Lower lobe of right lung (tissue), 2 donors: ENCODE results near the gene TSPAN5. TPM values are rescaled to one million over a fixed set of nuclear protein-coding genes. Genes with fewer than 3 reads are reported as not detected.

Source experiments
- ATAC-seq, 2 donors: fragments of 200-7000 bp; cut with Tn5 transposase; one replicate each; pipeline ENCODE4 v1.9.1; 2020 to 2022; ENCODE audit warnings: mild to moderate bottlenecking in 2 of 2, moderate library complexity in 2 of 2
- DNase-seq: peaks from one replicate; pipeline ENCODE4 v3.0.0-alpha.2; 2020
- H3K27ac ChIP-seq: fragments of 200-600 bp; one replicate; pipeline ENCODE4 v1.8.0; 2022
- H3K27me3 ChIP-seq: fragments of 200-600 bp; one replicate; pipeline ENCODE4 v1.8.0; 2022; ENCODE audit warnings: low read depth
- H3K36me3 ChIP-seq: fragments of 200-600 bp; one replicate; pipeline ENCODE4 v1.8.0; 2022; ENCODE audit warnings: mild to moderate bottlenecking
- H3K4me1 ChIP-seq: fragments of 200-600 bp; one replicate; pipeline ENCODE4 v1.8.0; 2022
- H3K4me3 ChIP-seq: fragments of 200-600 bp; one replicate; pipeline ENCODE4 v1.8.0; 2022; ENCODE audit warnings: mild to moderate bottlenecking
- H3K9me3 ChIP-seq: fragments of 200-600 bp; one replicate; pipeline ENCODE4 v1.8.0; 2022
- CTCF ChIP-seq: fragments of 200-600 bp; IDR thresholded peaks from one replicate; pipeline ENCODE4 v1.8.0; 2022; ENCODE audit warnings: antibody characterized with exemption, mild to moderate bottlenecking
- intact Hi-C: fragments of 100-400 bp; cut with DNase I; formaldehyde crosslinking; loops from one replicate; pipeline ENCODE4 v1.11.0; 2022
- total RNA-seq: library from RNA; stranded (reverse); fragmentation: NEBNext Ultra II Directional; extraction: Animal tissue kit (Norgen Biotek cat#: 25700); gene quantifications from one replicate; pipeline ENCODE4 v1.2.1, GENCODE V29; 2021
- donor health status: DM: no; HTN: yes; CAD: no; lungs with severe emphysema.

The TSPAN5 gene
- total RNA-seq, 1 donor from 2014 or later, result 5.7 TPM

DNA sequence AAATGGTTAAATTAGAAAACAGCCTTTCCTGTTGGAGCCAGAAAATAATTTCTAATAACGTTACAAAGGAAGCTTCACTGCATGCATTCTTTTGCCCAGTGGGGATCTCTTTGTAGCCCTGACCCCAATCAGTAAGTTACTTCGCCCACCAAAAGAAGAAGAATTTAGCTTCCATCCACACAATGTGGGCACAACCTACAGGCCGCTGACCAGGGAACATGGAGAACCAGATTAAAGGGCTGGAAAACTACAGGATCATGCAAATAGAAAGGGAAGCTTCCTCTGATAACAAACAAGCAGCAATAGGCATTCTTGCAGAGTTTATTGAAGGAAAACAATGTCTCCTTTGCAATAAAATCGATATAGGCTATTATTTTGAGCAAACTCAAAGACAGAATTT is 21.3 kb upstream of the TSPAN5 start:
- Histone ChIP-seq H3K9me3 (no peaks in the 10 kb centered on the region), H3K27ac (no peak overlapping the region), H3K27me3 (no peaks in the 10 kb centered on the region), H3K36me3 (no peaks in the 10 kb centered on the region), H3K4me3 (no peak overlapping the region), H3K4me1 (no peaks in the 10 kb centered on the region)
- TF ChIP-seq CTCF, result no peak
- intact Hi-C loops, result no loop called here
- no peak for DNase-seq
- no peak for ATAC-seq

- no peak for ATAC-seq
- H3K27me3 ChIP-seq, result no peaks in the 10 kb centered on the region
- intact Hi-C loops, result no loop called here
- no peak for DNase-seq
- H3K4me3 ChIP-seq, result no peak overlapping the region
- no peak for TF ChIP-seq CTCF
- no peaks in the 10 kb centered on the region for H3K4me1 ChIP-seq
- no peak overlapping the region for H3K27ac ChIP-seq
- no peaks in the 10 kb centered on the region for H3K36me3 ChIP-seq
- no peaks in the 10 kb centered on the region for H3K9me3 ChIP-seq
Observed at GRCh38 chr4:98677799-98678198, 19.4 kb upstream of the TSPAN5 start.

DNA sequence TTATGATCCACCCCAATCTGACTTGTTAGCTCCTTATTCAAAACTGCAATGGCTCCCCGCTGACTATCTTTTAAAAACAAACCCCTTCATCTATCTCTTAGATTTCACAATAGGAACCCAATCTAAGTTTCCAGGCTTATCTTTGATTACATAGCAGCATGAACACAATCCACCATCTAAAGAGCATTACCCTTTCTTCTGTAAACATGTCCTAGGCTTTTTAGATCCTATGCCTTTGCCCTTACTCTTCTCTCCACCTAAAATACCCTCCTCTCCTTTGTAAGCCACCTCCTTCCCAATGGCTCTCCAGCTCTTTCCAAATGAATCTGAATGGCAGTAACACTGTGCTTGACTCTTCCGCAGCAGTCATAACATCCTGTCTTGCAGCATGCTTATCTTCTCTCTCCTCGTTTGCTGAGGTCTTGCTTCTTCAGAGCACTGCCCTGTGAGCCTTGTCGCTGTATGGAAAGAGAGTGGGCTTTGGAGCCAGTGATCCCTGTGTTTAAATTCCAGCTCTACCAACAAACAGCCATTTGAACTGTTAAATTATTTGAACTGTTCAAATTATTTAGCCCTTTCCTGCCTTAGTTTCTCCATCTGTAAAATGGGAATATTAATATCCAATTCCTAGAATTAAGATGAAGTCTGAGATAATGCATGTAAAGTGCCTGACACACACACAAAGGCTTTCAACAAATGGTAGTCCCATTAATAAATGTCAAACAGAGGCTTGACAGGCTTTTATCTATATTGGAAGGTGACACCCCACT is 16.2 kb upstream of the TSPAN5 start:
- DNase-seq (no peak), ATAC-seq (no peak)
- Histone ChIP-seq H3K27me3 (peaks cover 5% of the 10 kb centered on the region), H3K9me3 (no peaks in the 10 kb centered on the region), H3K36me3 (no peaks in the 10 kb centered on the region), H3K4me1 (no peaks in the 10 kb centered on the region), H3K27ac (no peak overlapping the region), H3K4me3 (no peak overlapping the region)
- no peak for TF ChIP-seq CTCF
- intact Hi-C loops, result no loop called here

DNA sequence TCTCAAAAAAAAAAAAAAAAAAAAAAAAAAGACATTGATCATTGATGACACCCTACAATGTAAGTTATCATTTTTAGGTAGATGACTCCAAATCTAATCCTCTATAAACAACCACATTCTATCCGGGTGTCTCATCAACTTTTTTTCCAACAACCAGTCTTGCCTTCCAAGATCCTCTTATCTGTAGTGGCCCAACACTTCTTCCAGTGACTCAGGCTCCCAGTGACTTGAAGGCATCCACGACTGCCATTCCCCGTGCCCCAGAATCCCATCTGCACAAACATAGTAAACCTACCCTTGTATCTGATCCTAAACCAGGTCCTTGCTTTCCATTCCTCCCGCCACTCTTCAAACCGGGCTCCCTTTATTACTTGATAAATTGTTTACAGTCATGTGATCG is 15.6 kb upstream of the TSPAN5 start:
- TF ChIP-seq CTCF, result no peak
- no peak for ATAC-seq
- intact Hi-C loops, result no loop called here
- H3K27me3 ChIP-seq, result peaks cover 5% of the 10 kb centered on the region
- DNase-seq, result no peak
- H3K36me3 ChIP-seq, result no peaks in the 10 kb centered on the region
- no peaks in the 10 kb centered on the region for H3K4me1 ChIP-seq
- no peaks in the 10 kb centered on the region for H3K9me3 ChIP-seq
- H3K27ac ChIP-seq, result no peak overlapping the region
- no peak overlapping the region for H3K4me3 ChIP-seq

GRCh38 chr4:98673288-98673644 is 14.9 kb upstream of the TSPAN5 start:
- Histone ChIP-seq H3K4me1 (no peaks in the 10 kb centered on the region), H3K36me3 (no peaks in the 10 kb centered on the region), H3K27me3 (peaks cover 5% of the 10 kb centered on the region), H3K27ac (no peak overlapping the region), H3K4me3 (no peak overlapping the region), H3K9me3 (no peaks in the 10 kb centered on the region)
- TF ChIP-seq CTCF, result no peak
- intact Hi-C loops, result no loop called here
- ATAC-seq, result no peak
- no peak for DNase-seq
